ENCODE data around the gene RNF208. TPM values are rescaled to one million over a fixed set of nuclear protein-coding genes. Genes with fewer than 3 reads are reported as not detected.

RNF208 gene
- polyA plus RNA-seq, 1 donor, result 4.2 TPM

GRCh38 chr9:137191691-137192447 is 30.2 kb downstream of the RNF208 start:
- DNase-seq, result no peak

- no peak for DNase-seq
These were observed 30.8 kb downstream of the RNF208 start for GRCh38 chr9:137191245-137191644.

GRCh38 chr9:137190315-137190856 is 31.7 kb downstream of the RNF208 start:
- no peak for DNase-seq

DNA sequence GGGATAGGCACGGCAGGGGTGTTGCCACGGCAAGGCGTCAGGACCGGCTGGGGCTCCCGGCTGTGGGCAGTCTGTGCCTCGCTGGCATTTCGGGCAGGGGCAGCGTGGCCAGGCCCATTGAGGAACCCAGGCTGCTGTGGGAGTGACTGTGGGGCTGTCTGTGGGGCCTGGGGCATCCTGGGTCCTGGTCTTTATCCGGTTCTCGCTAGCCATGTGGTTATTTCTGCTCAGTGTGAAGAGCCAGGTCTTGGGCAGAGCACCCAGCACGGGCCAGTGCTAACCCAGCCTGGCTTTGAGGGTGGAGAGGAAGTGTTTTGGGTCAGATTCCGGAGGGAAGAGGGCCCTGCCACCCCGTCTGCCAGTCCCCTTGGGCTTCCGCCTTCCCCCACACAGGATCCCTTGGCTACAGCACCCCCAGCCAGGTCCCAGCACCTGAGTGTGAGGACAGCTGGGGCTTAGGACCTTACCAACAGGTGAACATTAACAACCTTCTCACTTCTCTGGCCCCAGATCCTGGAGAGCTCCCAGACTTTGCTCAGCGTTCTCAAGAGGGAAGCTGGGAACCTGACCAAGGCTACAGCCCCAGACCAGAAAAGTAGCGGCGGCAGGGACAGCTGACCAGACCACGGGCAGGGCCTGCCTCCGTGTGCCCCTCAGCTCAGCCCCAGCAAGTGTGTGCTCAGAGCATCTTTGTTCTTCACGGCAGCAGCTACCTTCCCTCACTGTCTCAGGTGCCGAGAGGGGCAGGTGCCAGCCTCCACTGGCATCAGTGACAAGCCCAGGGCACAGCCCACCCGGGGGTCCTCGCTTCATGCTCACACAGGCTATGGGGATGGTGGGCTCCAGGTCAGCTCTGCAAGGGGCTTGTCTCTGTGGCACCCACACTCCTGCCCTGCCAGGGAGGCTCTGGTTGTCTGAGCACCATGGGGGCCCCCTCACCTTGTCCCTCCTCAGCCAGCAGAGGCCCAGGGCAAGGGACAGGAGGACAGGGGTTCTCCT is 32.4 kb downstream of the RNF208 start:
- no peak for DNase-seq

DNA sequence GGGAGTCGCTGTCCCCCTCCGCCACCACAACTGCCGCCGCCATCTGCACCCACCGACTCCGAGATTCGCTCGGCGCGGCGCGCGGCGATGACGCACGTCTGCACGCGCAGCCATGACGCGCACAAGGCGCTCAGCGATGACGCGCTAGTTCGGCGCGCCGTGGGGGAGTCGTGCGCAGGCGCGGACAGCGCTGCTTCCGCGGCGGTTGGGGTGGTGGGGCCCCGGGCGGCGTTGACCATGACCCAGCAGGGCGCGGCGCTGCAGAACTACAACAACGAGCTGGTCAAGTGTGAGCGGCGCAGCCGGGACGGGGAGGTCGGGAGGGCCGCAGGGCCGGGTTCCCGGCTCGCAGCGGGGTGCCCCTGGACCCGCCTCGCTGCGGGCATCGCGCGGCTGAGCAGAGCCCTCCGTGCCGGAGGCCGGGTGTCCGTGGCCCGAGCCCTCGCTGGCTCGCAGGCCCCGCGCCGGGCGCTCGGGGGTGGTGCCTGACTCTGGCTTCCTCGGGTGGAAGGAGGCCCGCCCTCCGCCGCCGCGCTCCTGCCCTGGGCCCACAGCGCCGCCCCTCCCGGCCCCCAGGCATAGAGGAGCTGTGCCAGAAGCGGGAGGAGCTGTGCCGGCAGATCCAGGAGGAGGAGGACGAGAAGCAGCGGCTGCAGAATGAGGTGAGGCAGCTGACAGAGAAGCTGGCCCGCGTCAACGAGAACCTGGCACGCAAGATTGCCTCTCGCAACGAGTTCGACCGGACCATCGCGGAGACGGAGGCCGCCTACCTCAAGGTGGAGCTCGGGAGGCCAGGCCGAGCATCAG is 33.3 kb downstream of the RNF208 start, which contains the start of the genes ANAPC2 and SSNA1:
Gene ANAPC2, minus strand, starts transcription at position 71 of the 807 bp plus-strand sequence. Its CDS starts 28 bp downstream, at position 43.
Gene SSNA1, plus strand, starts transcription at position 187 of the 807 bp plus-strand sequence. Its CDS starts 51 bp downstream, at position 238.
- DNase-seq, result peak; percentile 99

- no peak for DNase-seq
These were observed 34.0 kb downstream of the RNF208 start for GRCh38 chr9:137188086-137188489.

- no peak for DNase-seq
These were observed 34.7 kb downstream of the RNF208 start for GRCh38 chr9:137187386-137187785.

GRCh38 chr9:137186385-137186784 is 35.7 kb downstream of the RNF208 start:
- no peak for DNase-seq

DNA sequence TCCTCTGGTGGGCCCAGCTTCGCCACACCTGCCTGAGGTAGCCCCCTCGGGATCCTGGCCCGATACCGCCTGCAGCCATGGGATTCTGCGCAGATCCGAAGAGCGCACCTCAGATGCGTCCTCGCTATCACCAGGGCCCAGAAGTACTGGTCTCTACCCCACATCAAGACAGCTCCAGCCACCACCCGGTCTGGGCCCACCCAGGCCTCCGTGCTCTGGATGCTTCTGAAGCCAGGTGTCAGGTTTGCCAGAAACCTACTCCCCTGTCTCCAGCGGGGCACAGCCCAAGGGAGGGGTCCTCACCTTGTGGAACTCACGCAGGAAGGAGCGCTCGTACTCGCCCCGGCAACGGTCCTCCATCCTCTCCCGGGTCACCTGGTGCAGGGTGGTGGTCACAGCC is 36.1 kb downstream of the RNF208 start:
- no peak for DNase-seq

DNA sequence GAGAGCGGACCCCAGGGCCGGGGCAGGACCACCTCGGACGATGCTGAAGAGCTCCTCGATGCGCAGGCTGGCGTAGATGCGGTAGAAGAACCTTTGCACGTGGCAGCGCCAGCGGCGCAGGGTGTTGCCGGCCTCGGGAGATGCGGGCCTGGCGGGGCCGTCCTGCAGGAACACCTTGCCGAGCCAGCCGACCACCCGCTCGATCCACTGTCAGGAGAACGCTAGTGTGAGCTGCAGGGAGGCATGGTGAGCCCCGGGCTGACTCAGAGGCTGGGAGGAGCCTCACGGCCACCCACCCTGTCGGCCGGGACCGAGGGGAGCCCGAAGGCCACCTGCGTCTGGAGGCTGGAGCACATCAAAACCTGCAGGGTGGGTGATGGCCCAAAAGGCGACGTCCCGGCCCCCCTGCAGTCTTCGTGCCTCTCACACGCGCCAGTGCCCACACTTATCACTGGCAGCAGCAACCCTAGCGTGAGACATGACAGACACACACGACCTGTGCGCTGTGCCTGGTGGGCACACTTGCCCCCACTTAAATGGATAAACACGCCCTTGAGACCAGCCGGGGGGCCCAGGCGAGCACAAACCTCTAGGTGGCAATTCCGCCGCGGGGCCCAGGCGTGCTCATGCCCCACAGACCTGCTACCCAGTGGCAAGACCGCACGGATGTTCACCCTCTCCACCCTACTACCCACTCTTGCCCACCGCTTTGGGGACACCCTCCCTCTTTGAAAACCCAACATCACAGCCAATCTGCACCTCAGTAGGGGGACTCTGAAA is 37.0 kb downstream of the RNF208 start:
- no peak for DNase-seq

DNA sequence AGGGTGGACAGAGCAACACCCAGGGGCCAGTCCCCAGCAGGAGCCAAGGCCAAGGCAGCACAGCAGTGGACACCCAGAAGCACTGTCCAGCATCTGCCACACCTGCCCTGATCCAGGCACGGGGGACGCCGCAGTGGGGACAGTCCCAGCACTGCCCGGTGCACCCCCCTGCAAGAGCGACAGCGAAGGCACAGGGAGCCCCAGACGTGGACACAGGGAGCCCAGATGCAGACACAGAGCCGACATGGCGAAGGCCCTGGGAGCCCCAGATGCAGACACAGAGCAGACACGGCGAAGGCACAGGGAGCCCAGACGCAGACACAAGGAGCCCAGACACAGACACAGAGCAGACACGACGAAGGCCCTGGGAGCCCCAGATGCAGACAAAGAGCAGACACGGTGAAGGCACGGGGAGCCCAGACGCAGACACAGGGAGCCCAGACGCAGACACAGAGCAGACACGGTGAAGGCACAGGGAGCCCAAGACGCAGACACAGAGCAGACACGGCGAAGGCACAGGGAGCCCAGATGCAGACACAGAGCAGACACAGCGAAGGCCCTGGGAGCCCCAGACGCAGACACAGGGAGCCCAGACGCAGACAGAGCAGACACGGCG is 38.0 kb downstream of the RNF208 start:
- no peak for DNase-seq

GRCh38 chr9:137182836-137183235 is 39.2 kb downstream of the RNF208 start:
- DNase-seq, result no peak

DNA sequence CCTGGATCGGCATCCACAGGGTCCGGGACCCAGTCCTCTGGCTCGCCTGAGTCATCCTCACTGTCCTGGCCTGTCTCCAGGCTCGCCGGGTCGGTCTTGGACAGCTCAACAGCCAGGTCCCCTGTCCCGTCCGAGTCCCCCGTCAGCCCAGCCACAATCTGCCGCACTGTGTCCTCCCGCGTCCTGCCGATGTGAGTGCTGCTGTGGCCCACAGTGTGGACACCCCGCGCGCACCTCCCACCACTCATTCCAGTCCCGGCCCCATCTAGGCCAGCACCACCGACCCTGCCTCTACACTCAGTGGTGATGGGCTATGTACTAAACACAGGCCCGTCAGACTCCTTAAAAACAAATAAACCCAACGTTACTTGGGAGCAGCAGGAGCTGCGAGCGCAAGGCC is 40.4 kb downstream of the RNF208 start:
- DNase-seq, result no peak

- no peak for DNase-seq
These were observed 41.5 kb downstream of the RNF208 start for GRCh38 chr9:137180491-137180890.

GRCh38 chr9:137179761-137180160 is 42.3 kb downstream of the RNF208 start:
- DNase-seq, result no peak

DNA sequence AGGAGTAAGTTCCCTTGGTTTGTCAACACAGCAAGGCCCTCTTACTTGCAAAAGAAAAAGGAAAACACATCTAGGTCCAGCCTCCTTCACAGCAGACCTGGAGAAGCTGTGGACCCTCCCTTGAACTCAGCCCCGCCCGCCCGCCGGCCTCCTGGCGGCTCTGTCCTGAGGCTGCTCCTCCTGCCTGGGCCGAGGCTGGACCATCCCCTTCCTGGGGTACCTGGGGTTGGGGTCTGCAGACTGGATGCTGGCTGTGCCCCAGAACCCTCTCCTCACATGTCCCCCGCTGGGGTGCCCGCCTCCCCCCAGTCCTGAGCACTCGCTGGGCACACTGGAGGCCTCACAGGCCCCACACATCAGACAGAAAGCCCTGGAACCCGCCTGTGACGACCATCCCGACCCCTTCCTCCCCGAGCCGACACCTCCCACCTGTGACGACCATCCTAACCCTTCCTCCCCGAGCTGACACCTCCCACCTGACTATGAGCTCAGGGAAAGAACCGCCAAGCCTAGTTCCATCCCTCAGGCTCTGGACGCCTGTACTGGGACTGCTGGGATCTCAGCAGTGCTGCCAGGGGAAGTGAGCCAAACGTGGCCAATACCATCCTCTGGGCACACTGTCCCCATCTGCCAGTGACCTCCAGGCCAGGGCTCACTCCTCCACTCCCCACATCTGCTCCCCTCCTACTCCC is 43.0 kb downstream of the RNF208 start:
- DNase-seq, result no peak

DNA sequence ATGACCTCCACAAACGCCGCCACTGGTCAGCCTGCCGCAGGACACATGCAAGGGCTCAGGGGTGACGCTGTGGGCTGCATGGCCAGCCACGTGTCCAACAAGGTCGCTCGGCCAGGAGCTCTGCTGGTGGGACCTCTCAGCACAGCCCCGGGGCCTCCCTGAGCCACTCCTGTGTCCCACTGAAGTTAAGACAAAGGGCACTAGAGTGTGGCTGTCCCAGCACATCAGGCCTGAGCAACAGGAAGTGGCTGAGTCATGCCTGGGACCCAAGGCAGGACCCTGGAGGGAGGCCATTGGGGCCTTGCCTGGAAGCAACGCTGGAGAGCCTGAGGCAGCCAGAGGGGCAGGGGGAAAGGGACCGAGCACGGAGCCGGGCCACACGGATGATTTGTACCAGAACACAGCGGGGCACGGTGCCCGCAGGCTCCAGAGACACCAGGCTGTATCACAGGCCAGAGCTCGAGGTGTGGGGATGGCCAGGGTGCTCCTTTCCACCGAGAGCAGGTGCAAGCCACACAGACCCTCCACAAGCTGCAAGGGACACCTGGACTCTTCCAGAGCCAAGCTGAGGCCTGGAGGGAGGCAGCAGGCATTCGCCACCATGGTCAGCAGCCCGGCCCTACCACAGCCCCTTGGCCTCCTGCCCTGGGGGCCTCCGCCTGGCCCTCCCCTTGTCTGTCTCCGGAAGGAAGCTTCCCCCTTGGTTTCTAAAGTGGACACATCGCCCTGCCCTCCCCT is 43.7 kb downstream of the RNF208 start:
- no peak for DNase-seq

DNA sequence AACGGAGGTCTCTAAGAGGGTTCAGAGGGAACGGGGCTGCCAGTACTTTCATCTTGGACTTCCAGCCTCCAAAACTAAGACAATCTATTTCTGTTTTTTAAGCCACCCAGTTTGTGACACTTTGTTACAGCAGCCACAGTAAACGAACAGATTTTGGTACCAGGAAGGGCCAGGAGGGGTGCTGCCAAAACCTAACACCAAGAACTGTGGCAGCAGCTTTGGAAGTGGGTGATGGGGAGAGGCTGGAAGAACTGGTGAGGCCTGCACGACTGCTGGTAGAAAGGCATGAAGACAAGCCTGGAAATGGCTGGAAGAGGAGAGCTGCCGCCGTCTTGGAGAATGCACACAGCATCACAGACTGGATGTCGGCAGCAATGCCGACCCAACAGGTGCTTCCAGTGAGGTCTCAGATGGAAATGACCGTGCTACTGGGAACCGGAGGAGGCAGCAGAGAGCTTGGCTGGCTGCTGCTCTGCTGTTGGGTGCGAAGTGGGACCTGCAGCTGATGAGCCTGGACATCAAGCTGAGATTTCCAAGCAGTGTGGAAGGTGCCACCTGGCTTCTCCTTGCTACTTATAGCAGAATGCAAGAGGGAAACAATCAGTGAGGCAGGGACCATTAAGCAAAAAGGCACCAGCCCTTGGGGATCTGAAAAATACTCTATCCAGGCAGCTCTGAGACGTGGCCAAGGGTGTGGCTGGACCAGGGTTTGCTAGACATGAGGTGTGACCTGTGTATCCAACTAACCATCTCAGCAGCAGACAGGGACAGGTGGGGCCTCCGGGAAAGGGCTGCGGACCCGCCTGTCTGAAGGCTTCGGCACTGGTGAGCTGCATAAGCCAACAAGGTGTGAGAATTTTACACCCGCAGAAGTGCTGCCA is 45.5 kb downstream of the RNF208 start:
- no peak for DNase-seq

Data from hindlimb muscle (tissue), 1 donor.